GDM1 (cell line): ENCODE results near the gene ITGB1.
"Not testable (repeated sequence)": the region's sequence is repeated elsewhere in the genome, so short reads cannot be mapped to it uniquely, and the experiment has no call there.

Experiments used
- DNase-seq: peaks from one replicate; lab custom pipeline; 2025; lab: John Stamatoyannopoulos, UW

Gene ITGB1

DNA sequence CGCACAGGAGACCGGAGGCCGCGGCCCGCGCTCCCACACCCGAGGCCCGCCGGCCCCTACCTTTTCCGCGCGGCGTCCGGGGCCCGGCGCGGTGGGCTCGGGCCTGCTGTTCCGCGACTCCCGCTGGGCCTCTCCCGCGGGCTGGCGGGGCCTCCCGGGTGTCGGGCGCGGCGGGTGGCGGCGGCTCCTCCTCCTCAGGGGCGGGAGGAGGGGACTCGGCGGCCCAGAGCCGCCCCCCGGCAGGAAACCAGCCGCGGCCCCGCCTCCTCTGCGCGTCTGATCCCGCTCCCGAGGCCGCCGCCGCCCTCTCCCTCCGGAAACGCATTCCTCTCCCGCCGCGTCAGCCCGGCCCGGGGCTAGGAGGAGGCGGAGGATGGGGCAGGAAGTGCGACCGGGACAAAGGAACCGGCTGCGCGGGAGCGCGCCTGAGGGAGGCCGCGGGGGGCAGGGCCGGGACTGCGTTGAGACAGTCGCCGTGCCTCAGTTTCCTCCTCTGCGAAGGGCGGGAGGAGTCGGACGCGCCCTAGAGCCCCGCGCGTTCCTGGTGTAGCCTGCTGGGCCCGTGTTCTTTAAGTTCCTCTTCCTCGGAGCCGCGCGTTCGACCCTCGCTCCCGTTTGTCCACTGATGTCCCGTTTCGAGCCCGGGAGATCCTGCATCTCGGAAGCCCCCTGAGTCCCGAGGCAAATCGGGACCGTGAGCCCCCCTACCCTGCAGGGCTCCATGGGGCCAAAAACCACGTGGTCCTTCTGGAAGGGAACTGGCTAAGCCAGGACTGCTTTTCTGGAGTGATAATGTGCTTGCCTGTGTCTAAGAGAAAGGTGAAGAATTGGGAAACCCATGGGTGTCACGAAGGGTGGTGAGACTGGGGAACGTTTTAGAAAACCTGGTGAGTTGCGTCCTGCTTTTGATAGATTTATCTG is at the start of gene ITGB1:
Gene ITGB1, minus strand, starts transcription at position 146 of the 921 bp plus-strand sequence. CDS start 22,672 bp downstream, outside the sequence.
- peak; percentile 87 for DNase-seq

- DNase-seq = no peak
These were observed 48.4 kb upstream of the ITGB1 start for GRCh38 chr10:33006342-33006887.

GRCh38 chr10:33005322-33006301 is 47.6 kb upstream of the ITGB1 start:
- DNase-seq = peak; percentile 31

- no peak for DNase-seq
These were observed 44.0 kb upstream of the ITGB1 start for GRCh38 chr10:33001908-33002492.

DNA sequence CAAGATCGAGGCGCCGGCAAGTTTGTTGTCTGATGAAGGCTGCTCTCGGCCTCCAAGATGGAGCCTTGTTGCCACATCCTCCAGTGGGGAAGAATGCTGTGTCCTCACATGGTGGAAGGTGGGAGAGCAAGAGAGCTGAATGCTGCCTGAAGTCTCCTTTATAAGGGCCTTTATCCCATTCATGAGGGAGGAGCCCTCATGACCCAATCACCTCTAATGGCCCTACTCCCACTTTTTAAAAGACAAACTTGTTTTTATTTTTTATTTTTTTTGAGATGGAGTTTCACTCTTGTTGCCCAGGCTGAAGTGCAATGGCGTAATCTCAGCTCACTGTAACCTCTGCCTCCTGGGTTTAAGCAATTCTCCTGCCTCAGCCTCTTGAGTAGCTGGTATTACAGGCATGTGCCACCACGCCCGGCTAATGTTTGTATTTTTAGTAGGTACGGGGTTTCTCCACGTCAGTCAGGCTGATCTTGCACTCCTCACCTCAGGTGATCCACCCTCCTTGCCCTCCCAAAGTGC is 40.1 kb upstream of the ITGB1 start:
- not testable (repeated sequence) for DNase-seq

DNA sequence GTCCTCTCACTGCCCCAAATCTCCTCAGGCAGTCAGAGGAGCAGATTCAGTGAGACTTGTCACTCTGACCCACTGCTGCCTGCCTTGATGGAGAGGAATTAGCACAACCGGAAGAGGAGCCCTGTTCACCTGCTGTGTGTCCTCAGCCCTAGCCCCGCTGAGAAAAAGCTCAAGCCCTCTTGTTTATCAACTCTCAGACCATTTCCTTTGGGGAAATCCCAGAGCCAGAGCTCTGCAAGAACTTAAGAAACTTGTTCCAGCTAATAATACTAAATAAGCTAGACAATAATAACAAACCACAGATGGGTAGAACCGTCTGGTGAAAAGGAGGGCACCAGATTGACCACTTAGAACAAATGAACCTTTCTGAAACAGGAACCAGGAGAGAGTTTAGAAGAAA is 37.7 kb upstream of the ITGB1 start:
- no peak for DNase-seq

DNA sequence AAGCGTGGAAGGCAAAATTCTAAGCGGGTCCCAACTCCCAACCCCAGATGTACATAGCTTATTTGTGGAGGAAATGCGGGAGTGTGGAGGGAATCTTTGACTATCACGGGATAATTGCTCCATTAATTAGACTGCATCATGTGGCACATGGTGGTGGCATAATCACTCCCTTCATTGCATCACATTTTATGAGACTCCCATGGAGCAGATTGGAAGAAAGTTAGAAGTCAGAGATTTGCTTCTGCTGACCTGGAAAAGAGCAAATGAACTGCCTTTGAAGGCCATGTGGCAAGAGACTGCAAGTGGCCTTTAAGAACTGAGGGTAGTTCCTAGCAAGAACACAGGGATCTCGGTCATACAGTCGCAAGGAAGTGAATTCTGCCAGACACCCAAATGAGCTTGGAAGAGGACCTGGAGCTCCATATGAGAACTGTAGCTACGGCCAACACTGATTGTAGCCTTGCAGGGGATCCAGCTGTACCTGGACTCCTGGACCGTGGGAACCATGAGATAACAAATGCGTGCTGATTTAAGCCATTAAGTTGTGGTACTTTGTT is 37.1 kb upstream of the ITGB1 start:
- DNase-seq = no peak

GRCh38 chr10:32994632-32995031 is 36.6 kb upstream of the ITGB1 start:
- DNase-seq = not testable (repeated sequence)

- not testable (repeated sequence) for DNase-seq
These were observed 34.3 kb upstream of the ITGB1 start for GRCh38 chr10:32992310-32992709.

DNA sequence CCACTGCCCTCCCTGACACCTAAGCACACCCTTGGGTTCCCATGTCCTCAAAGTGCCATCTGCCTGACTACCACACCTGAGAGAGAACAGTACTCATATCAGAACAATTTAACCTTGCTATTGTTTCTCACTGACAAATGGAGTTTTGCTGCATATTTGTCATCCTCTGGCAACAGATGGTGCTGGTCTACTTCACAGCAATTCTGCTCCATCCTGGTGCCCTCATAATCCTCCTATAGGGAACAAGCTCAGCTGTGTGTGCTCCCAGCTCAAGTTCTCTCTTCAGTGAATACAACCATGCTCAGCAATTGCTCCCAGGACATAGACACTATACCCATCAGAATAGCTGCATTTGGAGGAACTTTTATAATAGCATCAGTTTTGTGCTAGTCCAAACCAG is 32.8 kb upstream of the ITGB1 start:
- no peak for DNase-seq

GRCh38 chr10:32988604-32989003 is 30.6 kb upstream of the ITGB1 start:
- no peak for DNase-seq

- no peak for DNase-seq
These were observed 29.1 kb upstream of the ITGB1 start for GRCh38 chr10:32987172-32987571.

DNA sequence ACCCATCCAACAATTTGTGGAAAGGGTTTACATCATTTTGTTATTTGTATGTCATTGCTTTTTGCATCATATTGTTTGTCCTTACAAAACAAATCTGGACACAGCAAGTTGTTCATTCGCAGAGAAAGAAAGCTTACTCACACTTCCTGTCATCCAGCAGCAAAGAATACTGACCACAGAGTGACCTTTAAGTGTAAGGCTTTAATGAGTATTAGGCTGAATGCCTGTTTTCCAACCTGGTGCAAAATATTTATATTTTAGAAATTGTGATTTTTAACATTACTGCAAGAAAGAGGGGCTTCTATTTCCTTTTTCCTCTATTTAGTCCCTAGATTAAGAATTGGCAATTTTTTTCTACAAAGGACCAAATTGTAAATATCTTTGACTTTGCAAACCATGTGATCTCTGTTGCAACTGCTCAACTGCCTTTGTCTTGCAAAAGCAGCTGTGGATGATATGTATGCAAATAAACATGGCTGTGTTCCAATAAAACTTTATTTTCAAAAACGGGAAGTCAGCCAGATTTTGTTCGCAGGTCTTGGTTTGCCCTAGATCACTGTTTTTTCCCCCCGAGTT is 27.8 kb upstream of the ITGB1 start:
- no peak for DNase-seq

DNA sequence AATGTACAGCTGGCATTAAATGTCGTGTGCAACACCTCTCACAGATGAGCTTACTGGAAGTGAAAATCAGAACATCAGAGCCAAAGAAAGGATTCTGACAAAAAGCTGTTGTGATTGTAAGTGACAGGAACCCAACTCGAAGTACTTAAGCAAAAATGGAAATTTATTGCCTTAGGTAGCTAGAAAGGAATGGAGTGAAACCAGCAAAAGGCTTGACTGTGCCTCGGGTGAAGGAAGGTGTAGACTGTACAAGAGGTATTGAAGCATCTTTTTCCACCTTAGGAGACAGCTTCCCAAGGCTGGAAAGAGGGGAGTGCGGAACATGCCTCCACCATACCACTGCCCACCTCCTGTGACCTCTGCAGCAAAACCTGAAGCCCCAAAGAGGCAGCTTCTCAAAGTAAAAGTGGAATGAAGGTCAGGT is 27.3 kb upstream of the ITGB1 start:
- DNase-seq = no peak

GRCh38 chr10:32984003-32984600 is 26.1 kb upstream of the ITGB1 start:
- DNase-seq = no peak

DNA sequence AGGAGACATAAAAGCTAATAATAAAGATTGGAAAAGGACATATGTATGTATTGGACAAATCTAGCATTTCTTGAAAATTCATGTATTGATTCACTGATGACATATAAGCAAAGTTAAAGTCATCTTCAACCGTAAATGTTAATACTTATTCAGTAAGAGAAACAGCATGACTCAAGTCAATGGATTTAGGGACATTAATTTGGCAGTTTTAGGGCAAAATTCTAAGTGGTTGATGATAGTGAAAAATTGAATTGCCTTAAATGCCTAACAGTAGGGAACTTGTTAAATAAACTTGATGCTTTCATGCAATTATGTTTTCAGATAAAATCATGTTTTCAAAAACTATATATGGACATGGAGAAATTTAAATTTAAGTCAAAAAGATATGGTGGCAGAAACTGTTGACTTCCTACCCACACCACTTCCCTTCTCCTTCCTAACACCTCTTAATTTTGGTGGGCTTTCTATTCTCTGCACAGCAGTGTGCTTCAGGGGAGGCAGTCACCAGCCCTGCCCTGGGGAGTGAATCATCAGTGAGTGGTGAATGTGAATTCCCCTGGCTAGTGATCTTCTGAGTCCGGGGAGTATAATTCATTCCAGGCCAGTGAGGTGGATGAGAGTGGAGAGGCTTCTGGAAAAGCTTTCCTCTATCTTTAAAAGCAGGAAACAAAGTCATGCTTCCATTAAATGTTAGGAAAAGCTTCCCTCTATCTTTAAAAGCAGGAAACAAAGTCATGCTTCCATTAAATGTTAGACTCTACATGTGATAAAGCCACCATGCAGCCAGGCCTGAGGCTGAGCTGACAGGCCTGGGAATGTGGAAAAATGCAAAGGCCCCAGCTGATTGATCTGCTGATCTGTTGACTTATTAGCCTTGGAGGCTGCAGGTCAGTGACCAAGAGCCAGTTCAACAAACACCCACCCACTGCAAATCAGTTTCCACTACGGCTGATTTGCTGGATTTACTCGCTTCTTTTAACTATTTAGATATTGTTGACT is 25.2 kb upstream of the ITGB1 start:
- no peak for DNase-seq

DNA sequence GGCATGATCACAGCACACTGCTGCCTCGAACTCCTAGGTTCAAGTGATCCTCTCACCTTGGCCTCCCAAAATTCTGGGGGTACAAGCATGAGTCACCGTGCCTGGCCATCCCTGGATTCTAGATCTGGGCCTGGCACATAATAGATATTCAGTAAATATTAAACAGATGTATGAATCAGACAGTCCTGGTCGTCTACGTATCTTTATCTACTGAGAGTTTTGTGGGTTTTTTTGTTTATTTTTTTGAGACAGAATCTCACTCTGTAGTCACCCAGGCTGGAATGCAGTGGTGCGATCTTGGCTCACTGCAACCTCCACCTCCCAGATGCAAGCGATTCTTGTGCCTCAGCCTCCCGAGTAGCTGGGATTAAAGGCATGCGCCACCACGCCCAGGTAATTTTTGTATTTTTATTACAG is 24.3 kb upstream of the ITGB1 start:
- no peak for DNase-seq

DNA sequence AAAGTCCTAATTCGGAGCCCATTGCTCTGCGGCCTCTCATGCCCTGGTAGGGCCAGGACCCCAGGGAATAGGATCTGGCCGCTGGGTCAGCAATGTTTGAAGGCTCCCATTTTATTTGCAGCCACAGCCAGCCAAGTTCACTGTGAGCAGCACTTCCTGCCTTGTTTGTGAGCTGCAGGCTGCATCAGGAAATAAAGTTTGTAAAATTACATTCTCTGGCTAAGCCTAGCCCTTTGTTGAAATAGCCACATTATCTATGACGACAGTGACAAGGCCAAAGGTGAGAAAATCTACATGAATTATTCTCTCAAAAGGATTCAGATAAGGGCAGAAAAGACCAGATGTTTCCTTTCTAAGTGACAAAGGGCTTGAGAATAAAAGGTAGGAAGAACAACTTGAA is 23.7 kb upstream of the ITGB1 start:
- no peak for DNase-seq
